GM12878 (cell line): ENCODE measurements around the gene XRCC6. TPM values are rescaled to one million over a fixed set of nuclear protein-coding genes. Genes with fewer than 3 reads are reported as not detected.

Experiments
- ATF7 ChIP-seq: fragments of 450-650 bp; IDR thresholded peaks from 2 replicates; pipeline ENCODE4 v1.6.1; 2016; ENCODE audit warnings: low read depth, mild to moderate bottlenecking
- BMI1 ChIP-seq: fragments of 450-650 bp; IDR thresholded peaks from 2 replicates; pipeline ENCODE4 v1.6.1; 2016; ENCODE audit warnings: mild to moderate bottlenecking, moderate library complexity, borderline replicate concordance
- EZH2 ChIP-seq: IDR thresholded peaks from 2 replicates; pipeline ENCODE4 v1.6.1; 2012; ENCODE audit warnings: low read depth, mild to moderate bottlenecking, control low read depth, inconsistent platforms, low read length, borderline replicate concordance; ENCODE audit not compliant: control insufficient read depth
- FOXK2 ChIP-seq: fragments of 450-650 bp; IDR thresholded peaks from 2 replicates; pipeline ENCODE4 v1.6.1; 2017; ENCODE audit warnings: mild to moderate bottlenecking, moderate library complexity
- GABPA ChIP-seq: IDR thresholded peaks from 2 replicates; pipeline ENCODE4 v1.6.1; 2014; ENCODE audit warnings: antibody characterized with exemption, low read depth, mild to moderate bottlenecking, inconsistent platforms
- IRF4 ChIP-seq: IDR thresholded peaks from 2 replicates; pipeline ENCODE4 v1.6.1; 2011; ENCODE audit warnings: low read depth, low read length
- MLLT1 ChIP-seq: fragments of 450-650 bp; IDR thresholded peaks from 2 replicates; pipeline ENCODE4 v1.6.1; 2016; ENCODE audit warnings: mild to moderate bottlenecking
- MTA2 ChIP-seq: fragments of 450-650 bp; IDR thresholded peaks from 2 replicates; pipeline ENCODE4 v1.6.1; 2016; ENCODE audit warnings: low read depth, mild to moderate bottlenecking, moderate library complexity
- NFIC ChIP-seq: IDR thresholded peaks from 2 replicates; pipeline ENCODE4 v1.6.1; 2012; ENCODE audit warnings: low read depth, mild to moderate bottlenecking, inconsistent platforms, low read length, moderate library complexity
- NFYB ChIP-seq: IDR thresholded peaks from 2 replicates; pipeline ENCODE4 v1.6.1; 2011; ENCODE audit warnings: low read depth, mild to moderate bottlenecking, low read length, improper control_type of control experiment, moderate library complexity; ENCODE audit not compliant: insufficient read depth
- RUNX3 ChIP-seq: IDR thresholded peaks from 2 replicates; pipeline ENCODE4 v1.6.1; 2012; ENCODE audit warnings: low read length, inconsistent platforms
- SIN3A ChIP-seq: IDR thresholded peaks from 2 replicates; pipeline ENCODE4 v1.6.1; 2012; ENCODE audit warnings: low read depth, low read length, improper control_type of control experiment
- SREBF1 ChIP-seq: IDR thresholded peaks from 2 replicates; pipeline ENCODE4 v1.6.1; 2012; ENCODE audit warnings: mild to moderate bottlenecking, low read length
- SRF ChIP-seq, 2 experiments: IDR thresholded peaks; 2 replicates each; pipeline ENCODE4 v1.6.1; 2011; ENCODE audit warnings: low read depth in 2 of 2, low read length in 2 of 2, mild to moderate bottlenecking in 1 of 2, moderate library complexity in 1 of 2
- STAT1 ChIP-seq: fragments of 450-650 bp; conservative IDR thresholded peaks from 2 replicates; pipeline ENCODE4 v1.6.1; 2014; ENCODE audit warnings: antibody characterized with exemption, mild to moderate bottlenecking
- TAF1 ChIP-seq: IDR thresholded peaks from 2 replicates; pipeline ENCODE4 v1.6.1; 2011; ENCODE audit warnings: mild to moderate bottlenecking, low read depth, low read length, borderline replicate concordance
- WRNIP1 ChIP-seq: IDR thresholded peaks from 2 replicates; pipeline ENCODE4 v1.6.1; 2011; ENCODE audit warnings: low read depth, low read length, improper control_type of control experiment, borderline replicate concordance
- YBX1 ChIP-seq: fragments of 450-650 bp; IDR thresholded peaks from 2 replicates; pipeline ENCODE4 v1.6.1; 2016; ENCODE audit warnings: antibody characterized with exemption
- polyA plus RNA-seq, 11 experiments: library from polyadenylated mRNA; depleted of rRNA in 4 of 11; unstranded in 6 of 11; stranded (reverse) in 5 of 11; fragments of >200 nt; fragmentation: Nextera tagmentation in 4 of 11; fragmentation: Illumina TruSeq in 1 of 11; extraction: Ambion mirVana in 4 of 11; extraction: Trizol in 1 of 11; gene quantifications; 1 replicate in 1 of 11; 2 replicates in 10 of 11; pipeline versions ENCODE4 v1.2.1 to v1.2.3, GENCODE V29; 2011 to 2016; ENCODE audit warnings: inconsistent platforms in 2 of 11, missing spikeins in 2 of 11, low read depth in 1 of 11
- total RNA-seq, 4 experiments: library from RNA; depleted of rRNA in 3 of 4; stranded (reverse); fragments of >200 nt in 3 of 4; fragmentation: Illumina TruSeq in 1 of 4; extraction: Trizol in 1 of 4; gene quantifications; 2 replicates each; pipeline versions ENCODE4 v1.2.1 to v1.2.3, GENCODE V29; 2013 to 2021
- TF ChIP-seq, protein P1 (sequence below): IDR thresholded peaks from 2 replicates; pipeline ENCODE4 v1.6.1; 2011; ENCODE audit warnings: mild to moderate bottlenecking, low read depth, low read length, moderate library complexity; ENCODE audit not compliant: insufficient replicate concordance
- TF ChIP-seq, protein P2 (sequence below): IDR thresholded peaks from 2 replicates; pipeline ENCODE4 v1.6.1; 2011; ENCODE audit warnings: low read depth, mild to moderate bottlenecking, low read length, moderate library complexity, borderline replicate concordance; ENCODE audit errors: extremely low read depth
- TF ChIP-seq, protein P3 (sequence below): fragments of 450-650 bp; IDR thresholded peaks from 2 replicates; pipeline ENCODE4 v1.6.1; 2016; ENCODE audit warnings: mild to moderate bottlenecking
- TF ChIP-seq, protein P4 (sequence below): IDR thresholded peaks from 2 replicates; pipeline ENCODE4 v1.6.1; 2012; ENCODE audit warnings: mild to moderate bottlenecking, low read depth, low read length

The XRCC6 gene
- total and polyA plus RNA-seq, 10 of the 15 experiments (the other 5 are each of a cell fraction or from before 2014, with no cell fraction given) = 186 to 718 (median 348) TPM

GRCh38 chr22:41688365-41689211 lies 67.5 kb downstream of the XRCC6 start, which contains the start of gene SNU13 (continued):
- no peak for TF ChIP-seq BMI1
- peak; percentile 98 for TF ChIP-seq TAF1
- no peak for TF ChIP-seq FOXK2
- TF ChIP-seq SREBF1 = no peak
- TF ChIP-seq SIN3A = 0 out of 2 replicates have a peak, but pooled peaks have one; percentile 58
- TF ChIP-seq MLLT1 = peak; percentile 30; the same call in 1 of the 2 replicates
- TF ChIP-seq, protein P1, sequence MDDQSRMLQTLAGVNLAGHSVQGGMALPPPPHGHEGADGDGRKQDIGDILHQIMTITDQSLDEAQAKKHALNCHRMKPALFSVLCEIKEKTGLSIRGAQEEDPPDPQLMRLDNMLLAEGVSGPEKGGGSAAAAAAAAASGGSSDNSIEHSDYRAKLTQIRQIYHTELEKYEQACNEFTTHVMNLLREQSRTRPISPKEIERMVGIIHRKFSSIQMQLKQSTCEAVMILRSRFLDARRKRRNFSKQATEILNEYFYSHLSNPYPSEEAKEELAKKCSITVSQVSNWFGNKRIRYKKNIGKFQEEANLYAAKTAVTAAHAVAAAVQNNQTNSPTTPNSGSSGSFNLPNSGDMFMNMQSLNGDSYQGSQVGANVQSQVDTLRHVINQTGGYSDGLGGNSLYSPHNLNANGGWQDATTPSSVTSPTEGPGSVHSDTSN = no peak
- TF ChIP-seq RUNX3 = peak; percentile 83
- TF ChIP-seq, protein P2, sequence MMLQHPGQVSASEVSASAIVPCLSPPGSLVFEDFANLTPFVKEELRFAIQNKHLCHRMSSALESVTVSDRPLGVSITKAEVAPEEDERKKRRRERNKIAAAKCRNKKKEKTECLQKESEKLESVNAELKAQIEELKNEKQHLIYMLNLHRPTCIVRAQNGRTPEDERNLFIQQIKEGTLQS = no peak
- peak; percentile 74 for TF ChIP-seq ATF7
- no peak for TF ChIP-seq NFYB
- TF ChIP-seq GABPA = peak; percentile 90
- TF ChIP-seq EZH2 = no peak
- 0 out of 2 replicates have a peak, but pooled peaks have one; percentile 5 for TF ChIP-seq MTA2
- 0 out of 4 replicates have a peak, but pooled peaks of 1 of the 2 experiments have one; percentile 3 for TF ChIP-seq SRF (IDR thresholded peaks at IDR 0.05; ENCODE audit: low read depth in 2 of 2, low read length in 2 of 2)
- TF ChIP-seq YBX1 = no peak
- no peak for TF ChIP-seq WRNIP1
- TF ChIP-seq NFIC = no peak
- TF ChIP-seq, protein P3, sequence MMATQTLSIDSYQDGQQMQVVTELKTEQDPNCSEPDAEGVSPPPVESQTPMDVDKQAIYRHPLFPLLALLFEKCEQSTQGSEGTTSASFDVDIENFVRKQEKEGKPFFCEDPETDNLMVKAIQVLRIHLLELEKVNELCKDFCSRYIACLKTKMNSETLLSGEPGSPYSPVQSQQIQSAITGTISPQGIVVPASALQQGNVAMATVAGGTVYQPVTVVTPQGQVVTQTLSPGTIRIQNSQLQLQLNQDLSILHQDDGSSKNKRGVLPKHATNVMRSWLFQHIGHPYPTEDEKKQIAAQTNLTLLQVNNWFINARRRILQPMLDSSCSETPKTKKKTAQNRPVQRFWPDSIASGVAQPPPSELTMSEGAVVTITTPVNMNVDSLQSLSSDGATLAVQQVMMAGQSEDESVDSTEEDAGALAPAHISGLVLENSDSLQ = no peak
- TF ChIP-seq IRF4 = no peak
- TF ChIP-seq, protein P4, sequence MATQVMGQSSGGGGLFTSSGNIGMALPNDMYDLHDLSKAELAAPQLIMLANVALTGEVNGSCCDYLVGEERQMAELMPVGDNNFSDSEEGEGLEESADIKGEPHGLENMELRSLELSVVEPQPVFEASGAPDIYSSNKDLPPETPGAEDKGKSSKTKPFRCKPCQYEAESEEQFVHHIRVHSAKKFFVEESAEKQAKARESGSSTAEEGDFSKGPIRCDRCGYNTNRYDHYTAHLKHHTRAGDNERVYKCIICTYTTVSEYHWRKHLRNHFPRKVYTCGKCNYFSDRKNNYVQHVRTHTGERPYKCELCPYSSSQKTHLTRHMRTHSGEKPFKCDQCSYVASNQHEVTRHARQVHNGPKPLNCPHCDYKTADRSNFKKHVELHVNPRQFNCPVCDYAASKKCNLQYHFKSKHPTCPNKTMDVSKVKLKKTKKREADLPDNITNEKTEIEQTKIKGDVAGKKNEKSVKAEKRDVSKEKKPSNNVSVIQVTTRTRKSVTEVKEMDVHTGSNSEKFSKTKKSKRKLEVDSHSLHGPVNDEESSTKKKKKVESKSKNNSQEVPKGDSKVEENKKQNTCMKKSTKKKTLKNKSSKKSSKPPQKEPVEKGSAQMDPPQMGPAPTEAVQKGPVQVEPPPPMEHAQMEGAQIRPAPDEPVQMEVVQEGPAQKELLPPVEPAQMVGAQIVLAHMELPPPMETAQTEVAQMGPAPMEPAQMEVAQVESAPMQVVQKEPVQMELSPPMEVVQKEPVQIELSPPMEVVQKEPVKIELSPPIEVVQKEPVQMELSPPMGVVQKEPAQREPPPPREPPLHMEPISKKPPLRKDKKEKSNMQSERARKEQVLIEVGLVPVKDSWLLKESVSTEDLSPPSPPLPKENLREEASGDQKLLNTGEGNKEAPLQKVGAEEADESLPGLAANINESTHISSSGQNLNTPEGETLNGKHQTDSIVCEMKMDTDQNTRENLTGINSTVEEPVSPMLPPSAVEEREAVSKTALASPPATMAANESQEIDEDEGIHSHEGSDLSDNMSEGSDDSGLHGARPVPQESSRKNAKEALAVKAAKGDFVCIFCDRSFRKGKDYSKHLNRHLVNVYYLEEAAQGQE = no peak
- TF ChIP-seq STAT1 = no peak; the same call in 1 of the 2 replicates
